Stimulated activated CD4-positive, alpha-beta T cell treated with anti-CD3 and anti-CD28 coated beads, TNF-alpha, amount 100 ng/mL, for 1 hour (primary cell): ENCODE results near the gene IL33.

ENCODE experiments used
- DNase-seq, 3 donors: peaks; one replicate each; pipeline ENCODE4 v3.0.0-alpha.2; 2020; ENCODE audit warnings: low read depth in 3 of 3, low spot score in 1 of 3

The IL33 gene

DNA sequence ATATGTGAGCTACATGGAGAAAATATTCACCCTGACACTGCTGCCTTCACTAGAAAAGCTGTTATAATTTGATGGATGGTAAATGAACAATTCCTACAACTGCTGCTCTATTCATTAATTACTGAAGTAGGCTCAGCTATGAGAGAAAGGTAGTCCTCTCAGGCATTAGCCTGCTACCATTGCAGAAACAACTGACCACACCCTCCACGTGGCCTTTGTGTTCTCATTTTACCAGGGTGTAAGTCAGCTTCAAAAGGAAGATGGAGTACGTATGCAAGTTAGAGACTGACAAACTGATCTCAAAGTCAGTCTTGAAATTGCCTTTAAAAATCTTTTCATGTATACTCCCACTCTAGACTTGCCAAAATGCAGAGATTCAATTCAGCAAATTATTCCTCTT is 86.3 kb downstream of the IL33 start:
- no peak for DNase-seq

DNA sequence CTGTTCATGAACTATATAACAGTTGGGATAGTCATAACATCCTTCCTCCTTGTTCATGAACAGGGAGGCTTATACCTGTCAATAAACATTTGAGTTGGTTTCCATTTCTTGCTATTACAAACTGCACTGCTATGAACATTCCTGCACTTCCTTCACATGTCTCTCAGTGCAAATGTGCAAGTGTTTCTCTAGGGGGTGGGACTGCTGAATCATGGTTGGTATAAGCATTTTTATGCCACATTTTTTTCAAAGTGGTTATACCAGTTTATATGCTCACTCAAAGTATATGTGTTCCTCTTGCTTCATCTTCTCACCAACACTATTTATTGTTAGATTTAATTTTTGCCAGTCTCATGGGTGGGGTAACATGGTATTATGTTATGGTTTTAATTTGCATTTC is 86.8 kb downstream of the IL33 start:
- no peak for DNase-seq

DNA sequence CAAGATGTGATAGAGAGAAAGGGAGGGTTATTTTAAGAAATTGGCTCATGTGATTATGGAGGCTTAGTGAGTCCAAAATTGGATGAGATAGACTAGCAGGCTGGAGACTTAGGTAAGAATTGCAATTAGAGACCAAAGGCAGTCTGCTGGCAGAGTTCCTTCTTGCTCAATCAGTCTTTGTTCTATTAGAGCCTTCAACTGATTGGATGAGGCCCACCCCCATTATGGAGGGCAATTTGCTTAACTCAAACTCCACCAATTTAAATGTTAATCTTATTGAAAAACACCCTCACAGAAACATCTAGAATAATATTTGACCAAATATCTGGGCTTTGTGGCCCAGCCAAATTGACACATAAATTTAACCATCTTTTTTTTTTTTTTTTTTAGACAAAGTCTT is 88.6 kb downstream of the IL33 start:
- no peak for DNase-seq

DNA sequence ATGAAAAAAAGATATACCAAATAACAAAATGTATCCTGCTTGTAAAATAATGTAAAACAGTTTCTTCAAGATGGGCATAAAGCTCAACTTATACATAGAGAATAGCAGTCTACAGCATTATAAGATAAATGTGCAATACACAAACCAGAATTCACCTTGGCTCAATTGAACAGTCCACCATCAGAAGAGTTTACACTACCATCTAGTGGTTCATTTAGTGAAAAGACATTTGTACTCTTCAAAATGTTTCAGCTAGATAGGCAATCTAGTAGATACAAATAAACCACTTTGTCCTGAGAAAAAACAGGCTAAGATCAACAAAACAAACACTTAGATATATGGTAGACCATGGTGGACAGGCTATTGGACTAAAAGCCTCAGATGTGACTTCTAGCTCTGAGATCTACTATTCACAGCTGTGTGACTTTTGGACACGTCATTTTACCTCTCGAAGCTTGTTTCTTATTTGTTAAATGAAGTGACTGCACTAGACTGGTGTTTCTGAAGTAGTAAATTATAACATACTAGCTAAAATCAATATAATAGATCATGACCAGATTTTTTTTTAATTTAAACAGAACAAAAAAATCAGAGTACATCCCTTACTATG is 90.5 kb downstream of the IL33 start:
- DNase-seq, result no peak
